GM21390 (cell line): ENCODE data around the gene XRCC4.

Source experiments
- ATAC-seq: cut with Tn5 transposase; IDR thresholded peaks from one replicate; pipeline ENCODE4 v1.9.1; 2021; ENCODE audit not compliant: unreplicated experiment

XRCC4 gene

DNA sequence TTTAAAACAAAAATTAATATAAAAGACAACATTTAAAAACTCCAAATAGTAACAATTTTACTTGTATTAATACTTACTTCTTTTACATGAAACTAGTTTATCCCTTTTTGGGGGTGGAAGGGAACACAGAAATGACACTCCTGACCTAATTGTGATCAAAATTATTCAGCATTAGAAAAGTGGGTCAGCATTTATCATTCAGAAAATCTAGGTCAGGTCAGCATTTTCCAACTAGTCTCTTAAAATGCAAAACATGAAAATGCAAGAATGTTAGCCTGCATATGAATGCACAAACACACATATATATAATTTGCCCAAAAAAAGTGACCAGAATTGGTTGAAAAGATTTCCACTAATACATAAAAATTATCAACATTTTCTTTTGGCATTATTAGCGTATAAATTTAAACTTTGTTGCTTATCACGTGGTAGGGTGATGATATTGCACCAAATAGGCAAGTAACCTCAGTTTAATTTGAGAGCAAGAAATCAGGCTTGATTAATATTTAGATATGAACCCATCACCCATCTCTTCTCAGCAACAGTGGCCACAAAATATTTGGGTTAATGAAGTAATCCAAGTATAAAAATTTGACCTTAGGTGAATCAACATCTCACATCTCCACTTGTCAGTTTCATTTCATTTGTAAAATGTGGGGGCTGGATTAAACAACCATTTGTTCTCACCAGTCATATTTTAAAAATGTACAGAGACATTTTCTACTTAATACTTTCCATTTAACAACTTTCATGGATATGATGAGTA is 5.9 kb upstream of the XRCC4 start:
- no peak for ATAC-seq

DNA sequence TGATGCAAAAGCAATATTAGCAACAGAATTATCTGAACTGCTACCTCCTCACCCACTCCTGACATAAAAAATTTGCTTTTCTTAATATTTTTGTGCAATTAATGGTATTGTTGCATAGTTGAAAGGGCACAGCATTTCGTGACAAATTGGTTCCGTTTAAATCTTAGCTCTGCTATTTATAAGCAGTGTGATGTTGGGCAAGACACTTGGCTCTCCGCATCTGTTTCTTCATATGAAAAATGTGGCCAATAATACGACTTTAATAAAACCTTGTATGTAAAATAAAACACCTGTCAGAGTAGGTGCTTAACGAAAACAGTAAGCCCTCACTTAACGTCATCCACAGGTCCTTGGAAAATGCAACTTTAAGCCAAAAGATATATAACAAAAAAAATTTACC is 4.4 kb upstream of the XRCC4 start:
- no peak for ATAC-seq

DNA sequence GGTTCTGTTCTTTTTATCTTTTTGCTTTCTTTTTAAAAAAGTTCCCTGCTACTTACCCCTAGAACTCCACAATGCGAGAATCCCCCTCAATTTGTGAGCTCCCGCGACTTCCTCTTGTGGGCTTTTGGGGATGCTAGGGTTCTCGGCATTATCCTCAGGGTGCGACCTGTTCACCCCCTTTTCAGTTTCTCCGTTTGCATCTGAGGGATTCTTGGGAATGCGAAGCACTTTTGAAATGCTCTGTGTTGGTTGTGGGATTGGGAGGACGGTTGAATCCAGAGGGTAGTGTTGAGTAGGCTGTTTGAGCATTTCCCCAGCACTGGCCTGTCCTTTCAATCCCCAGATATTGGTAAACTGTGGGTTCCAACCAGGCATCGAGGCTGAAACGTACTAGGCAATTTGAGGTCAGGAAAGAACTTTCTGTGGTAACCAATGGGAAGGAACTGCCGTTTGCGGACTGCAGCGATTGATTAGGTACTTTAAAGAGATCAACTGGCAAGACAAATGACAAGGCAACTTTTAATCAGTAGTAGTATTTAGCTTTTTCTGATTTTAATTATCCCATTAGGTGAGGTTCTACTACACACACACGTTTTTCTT is 415 bp downstream of the XRCC4 start:
- peak; percentile 5 for ATAC-seq

DNA sequence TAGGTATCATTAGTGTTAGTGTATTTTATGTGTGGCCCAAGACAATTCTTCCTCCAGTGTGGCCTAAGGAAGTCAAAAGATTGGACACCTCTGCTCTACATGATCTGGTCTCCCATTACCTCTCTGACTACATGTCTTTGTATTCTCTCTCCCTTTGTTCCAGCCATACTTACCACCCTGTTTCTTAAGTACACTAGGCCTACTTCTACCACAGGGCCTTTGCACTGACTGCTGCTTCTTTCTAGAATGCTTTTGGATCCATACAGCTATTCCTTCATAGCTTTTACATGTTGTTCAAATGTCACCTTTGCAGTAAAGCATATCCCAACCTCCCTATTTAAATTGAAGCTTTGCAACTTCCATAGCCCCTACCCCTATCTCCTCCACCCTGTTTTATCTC is 5.4 kb downstream of the XRCC4 start:
- ATAC-seq = no peak

DNA sequence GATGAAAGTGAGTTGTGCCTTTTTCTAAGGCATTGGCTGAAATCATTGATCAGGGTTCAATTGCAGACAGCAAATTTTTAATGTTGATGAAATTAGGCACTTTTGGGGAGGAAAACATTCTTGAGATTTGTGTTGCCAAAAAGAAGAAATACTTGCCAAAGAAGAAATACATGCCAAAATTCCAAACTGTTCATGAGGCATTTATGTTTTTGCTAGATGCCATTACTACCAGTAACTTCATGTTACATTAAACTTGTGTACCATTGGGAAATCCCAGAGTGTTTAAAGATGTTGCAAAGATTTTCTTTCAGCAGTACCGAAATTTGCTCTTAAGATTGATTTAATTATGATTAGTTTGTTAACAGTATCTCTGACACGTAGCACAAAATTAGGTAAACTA is 7.0 kb downstream of the XRCC4 start:
- no peak for ATAC-seq

DNA sequence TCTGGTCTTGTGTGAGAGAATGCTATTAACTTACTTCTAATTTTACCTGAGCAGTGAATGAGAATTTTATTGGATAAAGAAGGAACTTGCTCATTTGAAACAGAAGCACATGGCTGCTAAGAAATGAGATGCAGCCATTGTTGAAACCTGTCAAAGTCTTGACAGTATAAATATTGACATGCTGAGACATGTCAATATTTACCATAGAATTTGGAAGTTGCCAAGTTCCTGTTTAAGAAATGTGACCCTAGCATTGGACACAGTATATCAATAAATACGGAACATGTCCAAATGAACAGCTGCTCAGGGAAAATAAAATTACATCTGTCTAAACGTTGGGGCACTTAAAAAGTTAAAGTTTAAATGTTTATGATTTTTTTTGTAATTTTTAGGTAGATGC is 7.8 kb downstream of the XRCC4 start:
- no peak for ATAC-seq

DNA sequence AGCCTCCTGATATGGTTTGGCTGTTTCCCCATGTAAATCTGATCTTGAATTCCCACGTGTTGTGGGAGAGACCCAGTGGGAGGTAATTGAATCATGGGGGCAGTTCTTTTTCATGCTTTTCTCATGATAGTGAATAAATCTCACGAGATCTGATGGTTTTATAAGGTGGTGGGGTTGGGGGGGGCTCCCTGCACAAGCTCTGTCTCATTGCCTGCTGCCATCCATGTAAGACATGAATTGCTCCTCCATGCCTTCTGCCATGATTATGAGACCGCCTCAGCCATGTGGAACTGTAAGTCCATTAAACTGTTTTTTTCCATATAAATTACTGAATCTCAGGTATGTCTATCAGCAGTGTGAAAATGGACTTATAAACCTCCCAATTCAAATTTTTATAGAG is 12.8 kb downstream of the XRCC4 start:
- no peak for ATAC-seq

DNA sequence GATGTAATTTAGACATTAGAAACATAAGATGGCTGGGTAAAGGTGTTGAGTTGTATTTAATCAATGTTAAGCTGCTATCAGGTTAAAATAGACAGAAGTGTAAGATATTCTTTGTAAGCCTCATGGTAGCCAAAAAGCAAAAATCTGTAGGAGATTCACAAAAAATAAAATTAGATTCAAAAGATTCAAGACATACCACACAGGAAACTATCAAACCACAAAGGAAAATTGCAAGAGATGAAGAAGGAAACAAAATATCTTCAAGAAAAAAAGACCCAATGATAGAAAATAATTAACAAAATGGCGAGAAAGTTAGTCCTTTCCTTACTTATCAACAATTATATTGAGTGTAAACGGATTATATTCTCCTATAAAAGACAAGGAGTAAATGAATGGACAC is 15.3 kb downstream of the XRCC4 start:
- no peak for ATAC-seq

DNA sequence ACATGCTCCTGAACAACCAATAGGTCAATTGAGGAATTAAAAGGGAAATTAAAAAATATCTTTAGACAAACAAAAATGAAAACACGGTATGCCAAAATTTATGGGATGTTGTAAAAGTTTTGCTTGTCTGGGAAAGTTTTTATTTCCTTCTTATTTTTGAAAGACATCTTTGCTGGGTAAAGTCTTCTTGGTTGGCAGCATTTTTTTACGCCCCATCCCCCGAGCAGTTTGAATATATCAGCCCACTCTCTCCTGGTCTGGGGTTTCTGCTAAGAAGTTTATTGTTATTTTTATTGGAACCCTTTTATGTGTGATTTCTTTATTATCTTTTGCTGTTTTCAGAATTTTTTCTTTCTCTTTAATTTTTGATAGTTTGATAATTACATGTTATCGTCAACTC is 16.3 kb downstream of the XRCC4 start:
- ATAC-seq = no peak

DNA sequence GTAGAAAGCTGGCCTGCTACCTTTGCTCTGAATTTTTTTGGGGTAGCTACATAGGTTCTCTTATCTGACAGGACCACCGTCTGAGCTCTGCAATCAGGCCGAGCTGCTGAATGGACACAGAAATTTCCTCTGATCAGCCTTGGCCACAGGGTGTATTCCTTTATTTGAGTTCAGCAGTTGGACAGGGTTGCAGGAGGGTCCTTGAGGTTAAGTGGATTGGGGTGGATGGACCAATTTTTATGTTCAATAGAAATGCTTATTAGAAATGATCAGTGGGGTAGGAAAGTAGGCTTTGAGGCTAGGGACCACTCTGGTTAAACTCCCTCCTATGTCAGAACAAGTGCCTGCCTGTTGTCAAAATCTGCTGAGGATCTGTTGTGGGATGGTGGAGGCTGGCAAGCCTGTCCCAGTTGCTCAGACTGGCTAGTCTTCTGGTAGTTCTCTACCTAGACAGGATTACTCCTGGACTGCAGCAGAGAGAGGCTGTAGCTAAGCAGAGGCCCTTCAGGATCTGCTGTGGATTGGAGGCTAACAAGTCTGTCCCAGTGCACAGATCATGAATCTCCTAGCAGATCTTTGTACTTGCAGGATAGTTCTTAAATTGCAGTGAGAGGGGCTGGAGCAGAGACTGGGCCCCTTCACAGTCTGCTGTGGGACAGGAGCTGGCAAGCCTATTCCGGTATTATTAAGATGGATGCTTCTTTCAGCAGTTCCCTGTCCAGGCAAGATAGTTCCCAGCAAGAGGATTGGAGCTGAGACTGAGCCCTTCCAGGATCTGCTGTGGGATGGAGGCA is 18.0 kb downstream of the XRCC4 start:
- ATAC-seq = no peak

DNA sequence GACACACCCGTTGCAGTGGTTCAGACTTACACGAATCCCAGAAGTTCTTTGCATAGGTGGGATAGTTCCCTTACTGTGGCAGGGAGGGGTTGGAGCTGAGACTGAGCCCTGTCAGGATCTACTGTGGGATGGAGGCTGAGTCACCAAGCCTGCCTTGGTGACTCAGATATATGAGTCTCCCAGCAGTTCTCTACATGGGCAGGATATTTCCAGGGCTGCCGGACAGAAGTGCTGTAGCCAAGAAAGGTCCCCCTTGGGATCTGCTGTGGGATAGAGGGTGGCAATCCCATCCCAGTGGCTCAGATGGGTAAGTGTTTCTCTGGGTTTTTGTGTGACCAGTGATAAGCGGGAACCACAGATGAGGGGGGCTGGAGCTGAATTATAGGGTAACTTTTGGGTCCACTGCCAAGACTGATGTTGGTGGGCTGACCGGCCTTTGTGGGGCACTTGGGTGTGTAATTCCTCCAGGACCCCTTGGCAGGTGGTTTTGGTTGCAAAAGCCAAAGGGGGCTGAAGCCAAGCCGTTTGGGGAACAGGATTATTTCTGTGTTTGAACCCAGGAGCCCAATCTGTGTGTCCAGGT is 18.7 kb downstream of the XRCC4 start:
- no peak for ATAC-seq

DNA sequence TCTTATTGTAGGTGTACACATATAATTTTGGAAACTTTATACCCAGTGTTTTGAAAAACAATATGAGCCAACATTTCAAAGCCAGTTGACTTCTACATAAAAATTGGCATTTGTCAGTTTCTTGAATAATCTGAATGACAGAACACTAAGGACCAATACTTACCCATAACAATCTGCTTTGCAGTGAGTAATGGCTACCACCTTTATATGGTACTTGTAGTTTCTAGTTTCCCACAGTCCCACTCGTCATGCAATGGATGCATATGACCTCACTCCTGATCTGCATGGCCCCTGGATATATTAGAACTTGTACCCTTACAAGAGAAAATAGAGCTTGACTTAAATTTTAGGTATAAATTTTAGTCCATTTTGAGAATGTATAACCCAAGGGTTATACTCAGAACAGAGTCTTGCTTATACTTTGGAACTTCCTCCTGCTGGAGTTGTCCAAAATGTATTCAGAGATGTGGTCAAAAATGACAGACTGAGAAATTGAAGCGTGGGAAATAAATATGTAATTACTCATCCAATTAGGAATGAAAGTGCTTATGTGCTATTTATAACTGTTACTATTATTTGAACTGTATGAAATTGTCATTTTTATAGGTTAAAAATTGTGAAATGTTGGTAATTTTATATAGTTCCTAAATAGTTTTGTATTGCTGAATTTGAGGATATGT is 19.5 kb downstream of the XRCC4 start:
- ATAC-seq = no peak

DNA sequence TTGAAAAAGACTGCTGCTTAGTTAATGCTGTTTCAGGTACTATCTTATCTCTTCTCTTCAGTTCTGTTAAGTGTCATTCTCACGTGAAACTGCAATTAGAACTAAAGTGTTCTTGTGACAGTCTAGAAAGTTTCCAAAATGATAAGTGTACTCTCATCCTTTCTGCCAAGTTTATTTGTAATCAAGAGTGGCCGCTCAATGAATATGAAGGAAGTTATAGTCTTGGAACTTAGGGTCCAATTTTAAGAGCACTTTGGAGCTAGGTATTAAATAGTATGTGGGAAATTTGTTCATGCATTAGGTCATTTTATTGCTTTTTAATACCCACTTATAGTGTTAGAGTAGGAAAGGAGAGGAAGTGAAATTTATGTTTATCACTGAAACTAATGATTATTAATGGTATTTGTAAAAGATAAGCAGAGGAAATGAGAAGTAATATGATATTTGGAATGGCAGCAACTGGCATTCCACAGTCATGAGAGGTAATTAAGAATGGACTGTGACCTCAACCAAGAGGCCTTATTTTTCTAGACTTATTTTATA is 20.4 kb downstream of the XRCC4 start:
- peak; percentile 71 for ATAC-seq

DNA sequence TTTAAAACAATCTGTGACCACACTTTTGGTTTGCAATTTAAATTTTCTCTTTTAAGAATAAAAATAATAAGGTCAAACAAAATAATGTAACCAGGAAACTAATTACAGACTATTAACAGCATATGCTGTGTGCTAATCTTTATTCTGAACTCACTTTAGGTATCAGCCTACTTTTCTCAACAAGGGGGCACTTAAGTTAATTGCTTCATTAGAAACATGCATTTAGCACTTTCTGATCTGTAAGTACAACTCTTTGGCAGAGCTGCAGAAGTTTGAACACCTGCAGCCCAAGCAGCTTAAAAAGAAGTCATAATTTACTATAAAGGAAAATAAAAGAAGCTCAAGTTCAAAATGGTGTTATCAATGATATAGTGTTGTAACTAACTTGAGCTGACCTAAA is 21.7 kb downstream of the XRCC4 start:
- ATAC-seq = no peak

DNA sequence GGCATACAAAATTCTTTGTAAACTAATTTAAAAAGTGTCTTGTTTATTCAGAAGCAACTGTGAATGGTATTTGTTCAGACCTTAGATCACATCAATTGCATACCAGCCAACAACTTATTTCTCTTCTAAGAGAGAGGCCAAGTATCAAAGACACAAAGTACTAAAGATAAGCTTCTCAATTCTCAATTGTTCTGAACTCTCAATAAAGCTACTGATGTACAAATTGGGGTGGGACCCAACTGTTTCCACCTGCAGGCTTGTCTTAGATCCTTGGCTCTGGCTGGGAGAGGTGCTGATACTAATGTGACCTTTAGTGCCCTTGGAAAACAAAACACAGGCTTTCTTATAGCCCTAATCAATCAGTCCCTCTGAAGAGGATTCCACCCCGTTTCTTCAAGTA is 22.1 kb downstream of the XRCC4 start:
- ATAC-seq = no peak

DNA sequence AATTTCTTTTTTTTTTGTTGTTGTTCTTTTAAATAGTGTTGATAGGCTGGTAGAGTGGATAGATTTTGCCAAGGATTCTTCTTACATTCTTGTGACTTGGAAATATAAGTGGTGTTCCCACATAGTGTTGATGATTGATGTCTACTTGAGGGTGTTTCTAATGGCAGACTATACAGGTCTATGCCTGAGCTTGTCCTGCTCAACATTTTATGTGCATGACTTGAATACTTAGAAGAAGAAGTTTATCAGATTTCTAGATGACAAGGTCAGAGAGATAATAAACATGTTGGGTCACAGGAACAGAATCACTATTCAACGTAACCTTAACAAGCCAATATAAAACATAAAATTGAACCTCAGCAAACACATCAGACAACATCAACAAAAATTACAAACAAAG is 24.2 kb downstream of the XRCC4 start:
- no peak for ATAC-seq

DNA sequence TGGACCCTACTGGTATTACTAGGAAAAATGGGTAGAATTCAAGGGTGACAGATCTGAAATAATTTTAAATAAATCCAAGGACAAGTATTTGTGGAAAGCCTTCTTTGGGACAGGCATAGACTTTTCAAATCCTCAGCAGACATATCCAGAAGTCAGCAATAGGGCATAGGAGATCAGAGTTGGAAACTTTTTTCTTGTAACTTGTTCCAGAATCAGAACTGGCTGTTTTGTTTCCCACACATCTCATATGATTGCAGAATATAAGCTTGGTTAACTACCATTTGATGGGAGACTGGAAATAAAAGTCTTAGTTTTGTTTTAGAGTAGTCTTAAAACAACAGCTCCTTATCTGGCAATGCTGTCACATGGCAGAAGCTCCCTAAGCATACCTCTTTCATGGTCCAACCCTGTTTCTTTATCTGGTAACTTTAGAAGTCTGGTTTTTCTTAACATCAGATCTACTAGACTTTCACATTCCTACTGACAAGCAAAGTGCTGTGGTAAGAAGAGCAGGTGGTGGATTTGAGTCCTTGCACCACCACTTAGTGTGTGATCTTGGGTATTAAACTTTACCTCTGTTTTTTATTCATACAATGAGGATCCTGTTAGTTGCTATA is 25.1 kb downstream of the XRCC4 start:
- no peak for ATAC-seq

DNA sequence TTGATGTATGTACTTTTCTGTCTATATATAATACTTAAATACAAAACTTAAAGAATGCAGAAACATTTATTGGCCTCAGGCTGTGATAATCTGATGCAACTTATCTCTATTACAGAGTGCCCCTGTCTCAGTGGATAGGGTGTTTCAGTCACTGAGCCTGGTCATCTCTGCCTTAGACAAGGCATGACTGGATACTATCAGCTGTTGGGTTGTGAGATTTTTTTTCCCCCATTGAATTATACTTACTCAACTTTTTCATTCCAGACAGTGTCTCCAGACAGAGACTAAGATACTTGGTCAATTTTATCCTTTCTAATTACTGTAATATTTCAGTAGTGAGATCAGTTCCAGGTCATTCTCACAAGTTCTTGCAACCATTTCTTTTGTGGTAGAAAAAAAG is 26.7 kb downstream of the XRCC4 start:
- no peak for ATAC-seq

DNA sequence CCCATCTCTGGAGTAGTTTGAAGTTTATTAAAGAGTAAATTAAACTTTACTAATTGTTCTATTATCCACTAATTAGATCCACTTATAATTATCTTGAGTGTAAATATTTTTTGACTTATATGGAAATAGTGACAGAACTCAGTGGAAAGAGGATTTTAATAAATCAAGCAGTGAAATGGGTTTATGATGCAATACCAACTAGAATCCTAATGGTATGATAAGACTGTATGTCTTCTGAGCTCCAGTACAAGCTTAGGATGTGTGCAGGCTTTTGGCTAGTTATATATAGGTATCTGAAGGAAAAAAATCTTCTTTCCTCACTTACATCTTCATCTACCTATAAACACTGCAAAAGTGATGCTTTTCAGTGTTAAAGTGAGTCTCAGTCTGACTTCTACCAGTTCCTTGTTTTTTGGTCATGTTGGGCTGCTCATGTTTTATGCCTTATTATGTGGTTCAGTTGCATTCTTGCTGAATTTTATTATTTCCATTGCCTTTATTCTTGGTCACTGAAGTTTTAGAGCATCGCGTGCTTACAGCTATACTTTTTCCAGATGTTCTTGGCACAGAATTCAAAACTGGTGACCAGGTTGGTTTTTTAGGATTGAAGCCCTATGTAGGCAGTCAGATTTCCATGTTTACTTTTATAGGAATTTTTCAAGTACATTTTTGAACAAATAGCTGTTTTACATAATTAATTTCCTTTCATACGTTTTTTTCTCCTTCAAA is 30.5 kb downstream of the XRCC4 start:
- ATAC-seq = no peak

DNA sequence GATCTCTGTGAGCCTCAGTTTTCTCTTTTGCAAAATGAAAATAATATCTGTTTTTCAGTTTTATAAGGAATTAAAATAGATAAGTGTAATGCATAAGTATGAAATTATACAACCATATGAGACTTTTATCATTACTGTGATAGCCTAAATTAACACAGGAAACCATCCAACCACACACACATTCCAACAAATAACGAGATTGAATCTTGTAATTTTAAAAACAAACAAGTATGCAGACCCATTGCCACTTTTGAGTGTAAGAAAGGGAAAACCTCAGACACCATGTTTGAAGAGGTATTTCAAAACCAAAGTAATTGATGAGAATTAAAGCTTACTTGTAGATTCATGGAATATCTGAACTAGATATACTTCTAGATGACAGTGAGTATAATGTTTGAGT is 32.0 kb downstream of the XRCC4 start:
- ATAC-seq = no peak
